ENCODE data around the gene USP46.

The USP46 gene, protein sequence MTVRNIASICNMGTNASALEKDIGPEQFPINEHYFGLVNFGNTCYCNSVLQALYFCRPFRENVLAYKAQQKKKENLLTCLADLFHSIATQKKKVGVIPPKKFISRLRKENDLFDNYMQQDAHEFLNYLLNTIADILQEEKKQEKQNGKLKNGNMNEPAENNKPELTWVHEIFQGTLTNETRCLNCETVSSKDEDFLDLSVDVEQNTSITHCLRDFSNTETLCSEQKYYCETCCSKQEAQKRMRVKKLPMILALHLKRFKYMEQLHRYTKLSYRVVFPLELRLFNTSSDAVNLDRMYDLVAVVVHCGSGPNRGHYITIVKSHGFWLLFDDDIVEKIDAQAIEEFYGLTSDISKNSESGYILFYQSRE

DNA sequence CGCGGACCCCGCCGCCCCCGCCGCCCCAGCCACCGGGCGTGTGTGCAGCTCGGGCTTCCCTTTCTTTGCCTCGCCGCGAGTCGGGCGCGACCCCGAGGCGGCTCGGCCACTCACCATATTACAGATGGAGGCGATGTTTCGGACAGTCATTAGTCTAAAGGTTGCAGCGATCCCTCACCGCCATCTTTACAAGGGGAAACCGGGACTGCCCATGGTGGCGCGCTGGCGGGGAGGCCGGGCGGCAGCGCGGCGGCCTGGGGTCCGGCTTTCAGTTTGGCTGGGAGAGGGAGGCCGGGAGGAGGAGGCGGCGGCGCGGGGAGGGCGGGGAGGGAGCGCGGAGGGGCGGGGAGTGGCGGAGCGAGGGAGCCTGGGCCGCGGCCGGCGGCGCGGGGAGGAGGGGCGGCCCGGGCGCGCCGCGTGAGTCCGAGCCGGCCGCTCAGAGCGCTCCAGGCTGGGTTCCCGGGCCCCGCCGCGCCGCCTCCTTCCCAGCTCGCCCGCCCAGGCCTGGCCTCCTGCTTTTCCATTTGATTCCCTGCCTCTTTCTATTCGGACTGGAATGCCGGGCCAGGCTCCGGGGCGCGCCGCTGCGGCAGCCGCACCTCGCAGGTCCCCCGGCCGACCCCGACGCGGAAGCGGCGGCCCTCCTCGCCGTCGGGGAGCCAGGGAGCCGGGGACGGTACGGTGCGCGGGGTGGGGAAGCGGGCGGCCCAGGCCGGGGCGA lies at the start of gene USP46:
Gene USP46, minus strand, starts transcription at position 301 of the 721 bp plus-strand sequence. Its CDS starts 151 bp downstream, at position 150.
- DNase-seq (ENCODE audit: low read depth in 1 of 2, low spot score in 1 of 2) = peak; percentile 9 to 35

DNA sequence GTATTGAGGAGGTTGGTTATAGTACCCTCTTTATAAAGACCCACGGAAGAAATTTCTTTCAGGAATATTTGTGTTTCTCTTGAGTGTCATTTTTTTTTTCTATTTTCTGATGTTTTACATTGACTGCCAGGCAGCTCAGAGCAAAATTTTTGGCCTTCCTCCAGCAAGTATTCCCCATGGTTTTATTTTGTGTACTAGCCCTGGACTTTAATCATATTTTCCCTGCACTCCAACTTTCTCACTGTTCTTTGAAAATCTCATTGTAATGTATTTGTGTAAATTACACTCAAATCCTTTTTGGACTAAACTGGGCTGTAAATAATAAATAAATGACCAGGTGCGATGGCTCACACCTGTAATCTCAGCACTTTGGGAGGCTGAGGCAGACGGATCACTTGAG lies 45.6 kb upstream of the USP46 start:
- no peak for DNase-seq (ENCODE audit: low read depth in 1 of 2, low spot score in 1 of 2)

DNA sequence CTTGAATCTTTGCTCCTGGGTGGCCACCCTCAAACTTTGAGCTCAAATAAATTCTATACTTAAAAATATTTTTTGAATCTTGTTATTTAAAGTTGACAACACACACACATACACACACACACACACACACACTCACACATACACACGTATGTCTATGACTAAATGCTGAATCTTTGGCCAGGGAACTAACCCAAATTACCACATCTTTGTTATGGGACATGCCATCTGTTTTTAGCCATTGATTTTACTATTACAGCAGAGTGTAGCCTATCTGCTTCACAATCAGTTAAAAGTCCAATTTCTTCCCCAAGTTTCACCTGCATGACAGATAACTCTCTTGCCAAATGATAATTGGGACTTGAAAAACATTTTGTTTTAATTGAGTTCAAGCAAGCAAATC lies 45.0 kb upstream of the USP46 start:
- no peak for DNase-seq (ENCODE audit: low read depth in 1 of 2, low spot score in 1 of 2)

DNA sequence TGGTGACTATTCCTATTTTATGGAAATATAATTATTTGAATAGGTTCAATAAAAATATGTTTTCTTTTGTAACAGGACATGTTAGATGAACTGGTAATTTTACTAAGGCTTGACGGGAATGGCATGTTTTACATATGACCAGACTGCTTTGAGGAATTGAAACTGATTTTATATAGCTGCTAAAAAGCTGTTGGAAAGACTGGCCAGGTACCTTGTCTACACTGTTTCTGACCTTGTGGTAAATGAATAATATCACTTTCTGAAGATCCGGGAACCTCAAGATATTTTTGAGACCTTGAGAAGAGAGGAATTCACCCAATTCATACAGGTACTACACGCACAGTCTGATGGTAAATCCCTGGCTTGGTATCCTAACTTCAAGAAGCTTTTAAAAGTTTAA lies 42.1 kb upstream of the USP46 start:
- DNase-seq (ENCODE audit: low read depth in 1 of 2, low spot score in 1 of 2) = no peak

DNA sequence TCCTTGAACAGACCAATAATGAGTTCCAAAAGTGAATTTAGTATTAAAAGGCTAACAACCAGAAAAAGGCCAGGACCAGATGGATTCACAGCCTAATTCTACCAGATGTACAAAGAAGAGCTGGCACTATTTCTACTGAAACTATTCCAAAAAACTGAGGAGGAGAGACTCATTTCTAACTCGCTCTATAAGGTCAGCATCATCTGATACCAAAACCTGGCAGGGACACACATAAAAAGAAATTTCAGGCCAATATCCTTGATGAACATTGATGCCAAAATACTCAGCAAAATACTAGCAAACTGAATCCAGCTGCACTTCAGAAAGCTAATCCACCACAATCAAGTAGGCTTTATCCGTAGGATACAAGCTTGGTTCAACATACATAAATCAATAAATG lies 35.8 kb upstream of the USP46 start:
- DNase-seq (ENCODE audit: low read depth in 1 of 2, low spot score in 1 of 2) = no peak

DNA sequence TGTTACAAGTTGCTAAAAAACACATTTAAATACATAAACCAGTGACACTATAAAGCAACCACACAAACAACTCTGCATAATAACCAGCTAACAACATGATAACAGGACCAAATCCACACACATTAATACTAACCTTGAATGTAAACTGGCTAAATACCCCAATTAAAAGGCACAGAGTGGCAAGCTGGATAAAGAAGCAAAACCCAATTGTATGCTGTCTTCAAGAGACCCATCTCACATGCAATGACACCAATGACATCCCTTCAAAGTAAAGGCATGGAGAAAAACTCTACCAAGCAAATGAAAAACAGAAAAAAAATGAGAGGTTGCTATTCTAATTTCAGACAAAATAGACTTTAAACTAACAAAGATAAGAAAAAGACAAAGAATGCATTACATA lies 34.4 kb upstream of the USP46 start:
- no peak for DNase-seq (ENCODE audit: low read depth in 1 of 2, low spot score in 1 of 2)

DNA sequence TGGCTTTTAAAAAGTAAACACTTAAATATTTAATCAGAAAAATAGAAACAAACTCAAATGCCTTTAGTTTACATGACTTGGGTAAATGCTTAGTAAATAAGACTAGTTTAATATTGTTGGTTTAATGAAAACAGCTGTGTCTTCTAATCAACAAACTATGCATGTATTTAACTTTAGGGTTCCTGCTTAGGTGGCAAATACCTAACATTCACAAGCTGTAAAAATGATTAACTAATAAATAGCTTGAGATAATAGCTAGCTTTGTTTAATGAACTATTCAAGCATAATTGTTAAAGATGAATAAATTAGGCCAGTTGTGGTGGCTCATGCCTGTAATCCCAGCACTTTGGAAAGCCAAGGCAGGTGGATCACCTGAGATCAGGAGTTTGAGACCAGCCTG lies 30.0 kb upstream of the USP46 start:
- no peak for DNase-seq (ENCODE audit: low read depth in 1 of 2, low spot score in 1 of 2)

DNA sequence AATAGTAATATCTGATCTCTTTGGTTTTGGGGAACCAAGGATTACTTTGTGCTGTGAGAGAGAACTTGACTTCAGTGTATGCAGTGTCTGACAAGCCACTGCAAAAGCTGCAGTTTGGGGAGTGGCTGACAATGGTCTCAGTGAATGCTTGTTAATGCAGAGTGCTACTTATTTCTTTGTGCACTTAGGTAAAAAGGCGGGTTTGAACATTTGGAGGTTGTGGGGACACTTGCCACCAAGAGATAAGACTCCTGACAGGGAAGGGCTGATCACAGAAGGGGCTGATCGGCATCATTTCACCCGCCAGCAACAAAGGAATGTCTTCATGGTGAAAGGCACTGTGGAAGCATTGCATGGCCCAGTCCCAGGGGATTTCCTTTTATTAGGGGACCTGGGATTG lies 28.6 kb upstream of the USP46 start:
- no peak for DNase-seq (ENCODE audit: low read depth in 1 of 2, low spot score in 1 of 2)

DNA sequence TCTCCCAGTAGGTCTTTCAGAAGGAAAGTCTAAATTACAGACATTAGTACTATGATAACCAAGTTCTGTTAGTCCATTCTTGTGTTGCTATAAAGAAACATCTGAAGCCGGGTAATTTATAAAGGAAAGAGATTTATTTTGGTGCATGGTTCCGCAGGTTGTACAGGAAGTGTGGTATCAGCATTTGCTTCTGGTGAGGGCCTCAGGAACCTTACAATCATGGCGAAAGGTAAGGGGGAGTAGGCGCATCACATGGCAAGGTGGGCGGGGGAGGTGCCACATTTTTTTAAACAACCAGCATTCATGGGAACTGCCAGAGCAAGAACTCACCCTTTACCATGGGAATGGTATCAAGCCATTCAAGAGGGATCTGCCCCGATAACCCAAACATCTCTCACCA lies 26.2 kb upstream of the USP46 start:
- DNase-seq (ENCODE audit: low read depth in 1 of 2, low spot score in 1 of 2) = no peak

DNA sequence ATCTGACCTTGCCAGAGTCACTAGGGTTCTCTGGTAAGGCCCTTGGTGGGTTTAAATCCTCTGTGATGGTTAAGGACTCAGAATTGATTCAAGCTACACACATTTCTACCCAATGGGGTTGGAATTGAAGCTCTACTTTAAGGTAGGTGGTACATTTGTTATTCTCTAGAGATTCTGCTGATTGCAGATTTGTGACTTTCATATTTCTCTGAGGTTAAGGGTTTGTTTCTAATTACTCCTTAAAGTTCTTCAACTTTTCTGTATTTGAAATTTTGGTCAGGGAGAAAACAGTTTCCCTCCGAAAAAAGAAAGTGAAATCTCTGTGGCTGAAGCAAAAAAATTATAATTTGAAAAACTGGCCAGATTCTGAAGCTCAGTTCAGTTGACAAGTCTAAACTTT lies 25.8 kb upstream of the USP46 start:
- no peak for DNase-seq (ENCODE audit: low read depth in 1 of 2, low spot score in 1 of 2)

DNA sequence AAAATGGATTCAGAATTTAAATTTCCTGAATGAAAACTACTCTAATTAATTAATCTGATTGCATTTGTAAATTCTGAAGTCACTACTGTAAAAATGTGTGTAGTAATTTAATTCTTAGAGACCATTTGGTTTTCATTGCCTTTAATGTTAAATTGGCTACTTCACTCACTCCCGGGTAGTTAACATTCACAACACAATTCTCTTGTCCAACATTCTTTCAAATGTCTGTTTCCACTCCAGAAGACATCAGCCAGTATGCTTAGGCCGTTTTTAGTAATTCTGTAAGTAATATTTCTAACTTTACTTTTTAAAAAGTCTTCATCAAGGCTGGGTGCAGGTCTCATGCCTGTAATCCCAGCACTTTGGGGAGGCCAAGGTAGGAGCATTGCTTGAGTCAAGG lies 21.3 kb upstream of the USP46 start:
- no peak for DNase-seq (ENCODE audit: low read depth in 1 of 2, low spot score in 1 of 2)

DNA sequence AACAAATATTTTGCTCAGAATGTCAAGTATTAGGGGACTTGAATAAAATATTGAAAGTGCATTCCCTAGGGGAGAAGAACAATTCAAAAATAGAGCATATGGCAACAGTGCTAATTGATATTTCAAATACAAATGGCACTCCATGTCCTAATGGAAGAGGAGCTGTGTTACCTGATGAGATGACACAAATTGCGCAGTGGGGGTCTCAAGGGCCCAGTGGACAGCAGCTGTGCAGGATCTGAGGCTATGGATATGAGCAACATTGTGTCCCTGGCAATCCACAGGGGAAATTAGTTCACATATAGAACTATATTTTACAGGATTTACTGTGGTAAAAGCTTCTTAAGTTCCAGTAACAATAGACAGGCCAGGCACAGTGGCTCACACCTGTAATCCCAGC lies 17.4 kb upstream of the USP46 start:
- no peak for DNase-seq (ENCODE audit: low read depth in 1 of 2, low spot score in 1 of 2)

DNA sequence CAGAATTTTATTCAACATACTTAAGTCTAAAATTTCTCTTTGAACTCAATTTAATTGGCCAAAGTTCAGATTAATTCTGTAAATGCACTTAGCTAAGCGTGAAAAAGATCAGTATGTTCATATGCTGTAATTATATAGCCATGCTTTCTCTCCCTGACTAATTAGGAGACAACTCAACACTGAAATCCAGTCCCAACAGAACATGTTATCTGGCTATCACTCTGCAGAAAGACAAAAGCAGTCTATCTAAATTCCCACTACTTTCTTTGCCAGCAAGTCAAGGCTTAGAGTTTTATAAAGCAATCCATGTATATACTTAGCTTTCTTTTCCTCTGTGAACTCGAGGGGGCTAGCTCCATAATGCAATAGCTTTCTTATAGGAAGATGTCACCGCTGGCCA lies 16.0 kb upstream of the USP46 start:
- no peak for DNase-seq (ENCODE audit: low read depth in 1 of 2, low spot score in 1 of 2)

DNA sequence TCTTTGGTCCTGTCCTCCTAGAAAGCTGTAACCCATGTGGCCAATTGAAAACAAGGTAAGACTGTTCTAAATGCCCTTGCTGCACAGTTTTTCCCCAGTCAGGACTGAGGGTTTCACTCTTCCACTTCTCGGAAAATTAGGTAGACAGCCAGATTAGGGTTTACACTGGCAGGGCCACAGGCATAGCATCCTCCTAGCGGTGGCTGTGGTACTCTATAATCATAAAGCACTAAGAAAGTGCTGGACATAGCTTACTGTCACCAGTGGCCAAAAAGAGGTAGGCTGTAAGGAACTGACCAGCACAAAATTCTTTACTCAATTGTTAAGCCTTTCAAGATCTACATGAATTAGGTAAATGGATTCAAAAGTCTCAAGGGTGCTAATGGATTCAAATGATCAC lies 11.6 kb upstream of the USP46 start:
- DNase-seq (ENCODE audit: low read depth in 1 of 2, low spot score in 1 of 2) = no peak

DNA sequence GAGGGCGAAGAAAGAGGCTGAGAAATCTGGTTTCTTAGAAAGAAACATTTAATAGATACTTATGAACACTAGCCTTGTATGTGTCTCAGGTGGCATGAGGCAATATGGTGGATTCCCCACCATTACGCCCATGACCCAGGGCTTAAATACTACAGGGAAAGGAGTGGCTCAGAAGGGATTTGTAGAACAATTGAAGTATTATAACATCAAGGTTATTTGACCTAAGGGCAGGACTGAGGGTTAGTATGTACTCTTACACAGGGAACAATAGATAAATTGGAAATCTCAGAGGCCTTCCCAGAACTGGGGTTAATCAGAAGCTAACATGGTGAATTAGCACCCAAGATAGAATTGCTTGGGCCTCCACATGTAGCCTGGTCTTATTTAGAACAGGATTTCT lies 11.0 kb upstream of the USP46 start:
- DNase-seq (ENCODE audit: low read depth in 1 of 2, low spot score in 1 of 2) = no peak

DNA sequence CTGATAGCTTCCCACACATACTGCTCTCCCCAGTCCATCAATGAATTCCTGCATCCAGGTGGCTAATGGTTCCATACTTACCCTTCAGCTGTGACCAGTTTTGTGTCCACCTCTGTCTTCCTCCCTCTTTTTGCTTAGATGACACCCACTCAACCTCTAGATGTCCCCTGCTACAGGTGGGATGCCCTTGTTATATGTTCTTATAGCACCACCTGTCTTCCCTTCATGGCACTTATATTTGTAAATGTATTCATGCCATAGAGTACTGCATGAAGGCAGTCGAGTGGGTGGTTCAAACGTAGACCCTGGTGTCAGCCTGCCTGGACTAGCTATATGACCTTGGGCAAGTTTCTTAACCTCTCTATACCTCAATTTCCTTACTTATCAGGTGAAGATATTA lies 6.5 kb upstream of the USP46 start:
- DNase-seq (ENCODE audit: low read depth in 1 of 2, low spot score in 1 of 2) = no peak

DNA sequence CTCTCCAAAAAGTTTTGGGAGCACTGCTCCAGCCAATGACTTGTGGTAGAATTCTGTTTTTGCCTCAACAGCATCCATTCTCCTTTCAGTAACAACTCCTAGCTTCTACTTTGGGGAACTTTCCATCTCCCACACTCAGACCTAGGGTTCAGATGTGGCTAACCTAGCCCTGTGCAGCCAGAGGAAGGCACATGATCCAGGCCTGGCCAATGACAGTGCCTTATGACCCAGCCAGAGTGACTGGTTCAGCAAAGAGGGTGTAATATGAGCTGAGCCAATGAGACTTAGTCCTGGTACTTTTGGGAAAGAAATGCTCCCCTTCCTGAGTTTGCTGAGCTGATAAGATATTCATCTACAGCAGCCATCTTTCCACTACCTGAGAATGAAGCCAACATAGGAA lies 5.4 kb upstream of the USP46 start:
- DNase-seq (ENCODE audit: low read depth in 1 of 2, low spot score in 1 of 2) = no peak

DNA sequence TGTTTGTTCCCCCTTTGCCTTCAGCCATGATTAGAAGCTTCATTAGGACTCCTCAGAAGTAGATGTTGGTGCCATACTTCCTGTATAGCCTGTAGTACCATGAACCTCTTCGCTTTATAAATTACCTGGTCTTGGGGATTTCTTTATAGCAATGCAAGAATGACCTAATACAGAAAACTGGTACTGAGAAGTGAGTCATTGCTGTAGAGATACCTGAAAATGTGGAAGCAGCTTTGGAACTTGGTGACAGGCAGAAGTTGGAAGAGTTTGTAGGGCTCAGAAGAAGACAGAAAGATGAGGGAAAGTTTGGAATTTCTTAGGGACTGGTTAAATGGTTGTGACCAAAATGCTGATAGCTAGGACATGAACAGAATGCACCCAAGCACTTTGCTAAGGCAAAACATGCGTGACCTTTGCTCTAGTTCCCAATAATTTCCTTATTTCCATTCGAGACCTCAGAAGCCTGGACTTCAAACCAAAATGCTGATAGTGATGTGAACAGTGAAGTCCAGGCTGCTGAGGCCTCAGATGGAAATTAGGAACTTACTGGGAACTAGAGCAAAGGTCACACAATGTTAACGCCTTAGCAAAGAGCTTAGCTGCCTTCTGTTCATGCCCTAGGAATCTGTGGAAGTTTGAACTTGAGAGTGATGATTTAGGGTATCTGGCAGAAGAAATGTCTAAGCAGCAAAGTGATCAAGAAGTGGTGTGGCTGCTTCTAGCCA lies 3.0 kb upstream of the USP46 start:
- no peak for DNase-seq (ENCODE audit: low read depth in 1 of 2, low spot score in 1 of 2)

DNA sequence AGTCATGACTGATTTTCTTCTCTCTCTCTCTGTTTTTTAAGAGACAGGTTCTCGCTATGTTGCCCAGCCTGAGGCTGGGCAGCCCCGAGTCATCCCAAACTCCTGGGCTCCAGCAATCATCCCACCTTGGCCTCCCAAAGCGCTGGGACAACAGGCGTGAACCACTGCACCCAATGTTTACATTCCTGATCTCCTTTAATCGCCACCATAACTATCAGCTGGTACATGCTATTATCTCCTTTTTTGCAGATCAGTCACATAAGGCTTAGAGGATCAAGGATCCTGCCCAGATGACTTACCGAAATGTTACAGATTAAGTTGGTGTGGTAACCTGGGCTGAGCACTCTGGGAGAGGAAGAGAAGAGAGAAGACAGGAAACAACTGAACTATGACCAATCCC lies 1.5 kb upstream of the USP46 start:
- no peak for DNase-seq (ENCODE audit: low read depth in 1 of 2, low spot score in 1 of 2)

DNA sequence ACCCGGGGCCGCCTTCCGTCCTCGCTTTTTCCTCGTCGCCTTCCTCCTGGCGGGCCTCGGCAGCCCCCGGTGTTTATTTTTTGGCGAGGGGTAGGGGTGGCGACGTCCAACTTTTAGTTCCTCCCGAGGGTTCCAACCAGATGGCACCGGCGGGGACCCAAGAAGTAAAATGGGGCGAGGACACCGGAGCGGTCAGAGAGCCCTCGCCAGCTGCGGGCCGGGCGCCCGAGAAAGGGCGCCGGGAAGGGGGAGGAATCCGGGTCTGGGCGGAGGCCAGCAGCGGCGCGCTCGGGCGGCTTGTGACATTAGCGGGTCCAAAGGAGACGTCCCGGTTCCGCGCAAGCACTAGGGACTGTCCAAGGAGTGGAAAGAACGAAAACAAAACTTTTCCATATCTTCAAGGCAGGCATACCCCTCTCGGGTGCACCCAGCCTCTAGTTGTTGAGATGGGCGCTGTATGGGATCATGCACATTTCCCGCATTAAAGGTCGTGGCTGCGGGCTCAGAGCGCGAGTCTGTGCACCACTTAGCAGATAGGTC lies 691 bp upstream of the USP46 start:
- peak in 1 of 2 donors; percentile 2 for DNase-seq (ENCODE audit: low read depth in 1 of 2, low spot score in 1 of 2)

DNA sequence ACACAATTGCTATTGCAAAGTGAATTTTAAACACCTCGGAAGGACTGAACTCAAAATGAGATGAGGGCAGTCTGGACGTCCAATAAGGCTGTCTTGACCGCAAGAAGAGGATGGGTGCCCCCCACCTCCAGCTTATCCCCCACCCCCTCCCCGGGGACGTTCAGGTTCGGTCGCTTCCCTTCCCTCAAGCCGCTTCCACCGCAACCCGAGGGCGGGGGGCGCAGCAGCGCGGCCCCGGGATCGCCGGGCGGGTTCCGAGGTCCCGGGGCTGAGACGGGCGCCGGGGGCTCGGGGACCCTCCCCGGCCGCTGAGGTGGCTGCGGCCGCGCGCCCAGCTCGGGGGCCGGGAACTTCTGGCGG lies 480 bp downstream of the USP46 start:
- DNase-seq (ENCODE audit: low read depth in 1 of 2, low spot score in 1 of 2) = no peak

All from activated T-helper 1 cell treated with anti-CD3 and anti-CD28 coated beads, Interleukin-2, amount 50 U/mL, for 16 hours (primary cell).